ENCODE results near the gene PIGX.
"Not testable (repeated sequence)": the region's sequence is repeated elsewhere in the genome, so short reads cannot be mapped to it uniquely, and the experiment has no call there.

PIGX gene

GRCh38 chr3:196740481-196741248 lies 28.5 kb downstream of the PIGX start:
- Histone ChIP-seq H3K36me3 (ENCODE audit: insufficient read depth, low read length) (no peaks in the 10 kb centered on the region), H3K4me3 (ENCODE audit: low read depth in 1 of 2, low read length in 2 of 2) (peak overlapping the region; percentile 80 to 91), H3K9ac (ENCODE audit: low read length) (peak overlapping the region; percentile 91), H3K27ac (ENCODE audit: low read depth, low read length) (peak overlapping the region; percentile 97), H3K4me1 (ENCODE audit: insufficient read depth, low read length) (peaks cover 13% of the 10 kb centered on the region), H3K9me3 (ENCODE audit: low read length) (no peaks in the 10 kb centered on the region), H3K27me3 (ENCODE audit: control insufficient read depth in 1 of 2, insufficient read depth in 2 of 2, low read length in 2 of 2) (no peaks in the 10 kb centered on the region)

GRCh38 chr3:196741249-196741889 lies 29.2 kb downstream of the PIGX start:
- H3K4me3 ChIP-seq (ENCODE audit: low read depth in 1 of 2, low read length in 2 of 2), result peak overlapping the region; percentile 80 to 91
- no peaks in the 10 kb centered on the region for H3K9me3 ChIP-seq (ENCODE audit: low read length)
- H3K9ac ChIP-seq (ENCODE audit: low read length), result peak overlapping the region; percentile 91
- no peaks in the 10 kb centered on the region for H3K27me3 ChIP-seq (ENCODE audit: control insufficient read depth in 1 of 2, insufficient read depth in 2 of 2, low read length in 2 of 2)
- no peaks in the 10 kb centered on the region for H3K36me3 ChIP-seq (ENCODE audit: insufficient read depth, low read length)
- peaks cover 13% of the 10 kb centered on the region for H3K4me1 ChIP-seq (ENCODE audit: insufficient read depth, low read length)
- peak overlapping the region; percentile 97 for H3K27ac ChIP-seq (ENCODE audit: low read depth, low read length)

GRCh38 chr3:196743569-196743968 lies 31.4 kb downstream of the PIGX start:
- not testable (repeated sequence) for H3K27ac ChIP-seq (ENCODE audit: low read depth, low read length); H3K27me3 ChIP-seq (ENCODE audit: control insufficient read depth in 1 of 2, insufficient read depth in 2 of 2, low read length in 2 of 2); H3K4me3 ChIP-seq (ENCODE audit: low read depth in 1 of 2, low read length in 2 of 2); H3K36me3 ChIP-seq (ENCODE audit: insufficient read depth, low read length); H3K9ac ChIP-seq (ENCODE audit: low read length); H3K9me3 ChIP-seq (ENCODE audit: low read length)
- peaks cover 13% of the 10 kb centered on the region for H3K4me1 ChIP-seq (ENCODE audit: insufficient read depth, low read length)

GRCh38 chr3:196749125-196749524 lies 36.9 kb downstream of the PIGX start:
- Histone ChIP-seq H3K4me3 (ENCODE audit: low read depth in 1 of 2, low read length in 2 of 2) (no peak overlapping the region), H3K4me1 (ENCODE audit: insufficient read depth, low read length) (no peaks in the 10 kb centered on the region), H3K36me3 (ENCODE audit: insufficient read depth, low read length) (no peaks in the 10 kb centered on the region), H3K27ac (ENCODE audit: low read depth, low read length) (no peak overlapping the region), H3K9ac (ENCODE audit: low read length) (no peak overlapping the region), H3K27me3 (ENCODE audit: control insufficient read depth in 1 of 2, insufficient read depth in 2 of 2, low read length in 2 of 2) (no peaks in the 10 kb centered on the region), H3K9me3 (ENCODE audit: low read length) (no peaks in the 10 kb centered on the region)

GRCh38 chr3:196753201-196753600 lies 41.0 kb downstream of the PIGX start:
- H3K4me3 ChIP-seq (ENCODE audit: low read depth in 1 of 2, low read length in 2 of 2), result no peak overlapping the region
- no peaks in the 10 kb centered on the region for H3K27me3 ChIP-seq (ENCODE audit: control insufficient read depth in 1 of 2, insufficient read depth in 2 of 2, low read length in 2 of 2)

GRCh38 chr3:196754091-196754981 lies 42.2 kb downstream of the PIGX start:
- Histone ChIP-seq H3K9ac (ENCODE audit: low read length) (no peak overlapping the region), H3K27ac (ENCODE audit: low read depth, low read length) (no peak overlapping the region), H3K36me3 (ENCODE audit: insufficient read depth, low read length) (peaks cover 4% of the 10 kb centered on the region), H3K9me3 (ENCODE audit: low read length) (peaks cover 7% of the 10 kb centered on the region), H3K4me1 (ENCODE audit: insufficient read depth, low read length) (no peaks in the 10 kb centered on the region), H3K4me3 (ENCODE audit: low read depth in 1 of 2, low read length in 2 of 2) (no peak overlapping the region), H3K27me3 (ENCODE audit: control insufficient read depth in 1 of 2, insufficient read depth in 2 of 2, low read length in 2 of 2) (no peaks in the 10 kb centered on the region)

More at GRCh38 chr3:196753201-196753600, 41.0 kb downstream of the PIGX start:
- H3K27ac ChIP-seq (ENCODE audit: low read depth, low read length), result no peak overlapping the region
- no peak overlapping the region for H3K9ac ChIP-seq (ENCODE audit: low read length)
- peaks cover 4% of the 10 kb centered on the region for H3K36me3 ChIP-seq (ENCODE audit: insufficient read depth, low read length)
- H3K9me3 ChIP-seq (ENCODE audit: low read length), result peaks cover 7% of the 10 kb centered on the region
- H3K4me1 ChIP-seq (ENCODE audit: insufficient read depth, low read length), result no peaks in the 10 kb centered on the region

GRCh38 chr3:196756732-196757131 lies 44.6 kb downstream of the PIGX start:
- Histone ChIP-seq H3K27ac (ENCODE audit: low read depth, low read length) (no peak overlapping the region), H3K4me3 (ENCODE audit: low read depth in 1 of 2, low read length in 2 of 2) (no peak overlapping the region), H3K36me3 (ENCODE audit: insufficient read depth, low read length) (peaks cover 4% of the 10 kb centered on the region), H3K9ac (ENCODE audit: low read length) (no peak overlapping the region), H3K4me1 (ENCODE audit: insufficient read depth, low read length) (no peaks in the 10 kb centered on the region), H3K27me3 (ENCODE audit: control insufficient read depth in 1 of 2, insufficient read depth in 2 of 2, low read length in 2 of 2) (no peaks in the 10 kb centered on the region), H3K9me3 (ENCODE audit: low read length) (peaks cover 7% of the 10 kb centered on the region)

GRCh38 chr3:196757876-196758739 lies 45.9 kb downstream of the PIGX start:
- Histone ChIP-seq H3K36me3 (ENCODE audit: insufficient read depth, low read length) (peaks cover 4% of the 10 kb centered on the region), H3K27ac (ENCODE audit: low read depth, low read length) (no peak overlapping the region), H3K27me3 (ENCODE audit: control insufficient read depth in 1 of 2, insufficient read depth in 2 of 2, low read length in 2 of 2) (no peaks in the 10 kb centered on the region), H3K4me3 (ENCODE audit: low read depth in 1 of 2, low read length in 2 of 2) (no peak overlapping the region), H3K9ac (ENCODE audit: low read length) (no peak overlapping the region), H3K9me3 (ENCODE audit: low read length) (peaks cover 7% of the 10 kb centered on the region), H3K4me1 (ENCODE audit: insufficient read depth, low read length) (no peaks in the 10 kb centered on the region)

- H3K4me1 ChIP-seq (ENCODE audit: insufficient read depth, low read length), result no peaks in the 10 kb centered on the region
- no peaks in the 10 kb centered on the region for H3K9me3 ChIP-seq (ENCODE audit: low read length)
- H3K36me3 ChIP-seq (ENCODE audit: insufficient read depth, low read length), result no peaks in the 10 kb centered on the region
- H3K27ac ChIP-seq (ENCODE audit: low read depth, low read length), result no peak overlapping the region
- no peak overlapping the region for H3K4me3 ChIP-seq (ENCODE audit: low read depth in 1 of 2, low read length in 2 of 2)
- no peaks in the 10 kb centered on the region for H3K27me3 ChIP-seq (ENCODE audit: control insufficient read depth in 1 of 2, insufficient read depth in 2 of 2, low read length in 2 of 2)
- no peak overlapping the region for H3K9ac ChIP-seq (ENCODE audit: low read length)
Observed at GRCh38 chr3:196763179-196763578, 51.0 kb downstream of the PIGX start.

GRCh38 chr3:196765454-196765853 lies 53.3 kb downstream of the PIGX start:
- H3K27ac ChIP-seq (ENCODE audit: low read depth, low read length), result no peak overlapping the region
- H3K4me1 ChIP-seq (ENCODE audit: insufficient read depth, low read length), result no peaks in the 10 kb centered on the region
- H3K27me3 ChIP-seq (ENCODE audit: control insufficient read depth in 1 of 2, insufficient read depth in 2 of 2, low read length in 2 of 2), result no peaks in the 10 kb centered on the region
- no peaks in the 10 kb centered on the region for H3K36me3 ChIP-seq (ENCODE audit: insufficient read depth, low read length)
- no peak overlapping the region for H3K4me3 ChIP-seq (ENCODE audit: low read depth in 1 of 2, low read length in 2 of 2)
- no peak overlapping the region for H3K9ac ChIP-seq (ENCODE audit: low read length)
- H3K9me3 ChIP-seq (ENCODE audit: low read length), result no peaks in the 10 kb centered on the region

Measured in muscle layer of colon (tissue), 2 donors.